HCT116 (cell line): ENCODE results near the gene C4orf46. TPM values are rescaled to one million over a fixed set of nuclear protein-coding genes. Genes with fewer than 3 reads are reported as not detected.

Experiments used
- ATAC-seq: fragments of 200-7000 bp; cut with Tn5 transposase; 2 replicates; pipeline ENCODE4 v1.9.1; 2020; ENCODE audit warnings: mild to moderate bottlenecking, moderate library complexity
- BruUV-seq: library from RNA; stranded (reverse); fragments of 400-500 nt; replicated peaks from 2 replicates; lab custom pipeline; 2021; lab: Mats Ljungman, UMichigan
- CTCF ChIA-PET: fragments of 300-600 bp; sonication (Branson Sonifier 250); formaldehyde crosslinking; loops from one replicate; lab custom pipeline; 2021; ENCODE audit warnings: antibody characterized with exemption; lab: Charles Lee
- POLR2A ChIA-PET: fragments of 300-600, 350-600 bp; sonication (Branson Sonifier 250); formaldehyde crosslinking; loops from one replicate; lab custom pipeline; 2021; ENCODE audit warnings: antibody characterized with exemption; lab: Charles Lee
- RAD21 ChIA-PET, 2 experiments: fragments of 300-600 bp; sonication (Branson Sonifier 250); formaldehyde crosslinking; loops; one replicate each; lab custom pipeline; 2023; ENCODE audit warnings: low total read pairs in 2 of 2; ENCODE audit not compliant: uncharacterized antibody in 2 of 2, unreplicated experiment in 2 of 2, low non-redundant PET in 1 of 2; lab: Charles Lee
- DNase-seq: peaks from one replicate; pipeline ENCODE4 v3.0.0-alpha.2; 2010; ENCODE audit warnings: low read depth, low spot score
- H2AFZ ChIP-seq: fragments of 200-600 bp; shearing (Covaris generic), sonication (generic); 2 replicates; pipeline ENCODE4 v1.6.1; 2017; ENCODE audit warnings: low read depth, mixed run types, mixed read lengths, antibody characterized with exemption, low read length; ENCODE audit not compliant: poor library complexity, severe bottlenecking
- H3K27ac ChIP-seq: 2 replicates; pipeline ENCODE4 v1.5.1; 2012; ENCODE audit warnings: low read depth, low read length
- H3K27me3 ChIP-seq: fragments of 200-600 bp; sonication (generic); 2 replicates; pipeline ENCODE4 v1.6.1; 2016; ENCODE audit warnings: mixed run types, low read length, mixed read lengths; ENCODE audit not compliant: insufficient read depth
- H3K36me3 ChIP-seq, 2 experiments: fragments of 200-500 bp in 1 of 2; fragments of 200-600 bp in 1 of 2; sonication (Bioruptor generic) in 1 of 2; sonication (generic) in 1 of 2; 2 replicates each; pipeline versions ENCODE4 v1.5.1 to v1.6.1; 2014 to 2016; ENCODE audit warnings: low read length in 2 of 2, inconsistent platforms in 1 of 2, mixed read lengths in 1 of 2, mixed run types in 1 of 2; ENCODE audit not compliant: insufficient read depth in 2 of 2, control insufficient read depth in 1 of 2
- H3K4me1 ChIP-seq, 2 experiments: fragments of 200-600 bp in 1 of 2; sonication (generic) in 1 of 2; 2 replicates each; pipeline versions ENCODE4 v1.5.1 to v1.6.1; 2012 to 2017; ENCODE audit warnings: low read length in 2 of 2, inconsistent platforms in 1 of 2, mild to moderate bottlenecking in 1 of 2, mixed read lengths in 1 of 2, mixed run types in 1 of 2, moderate library complexity in 1 of 2; ENCODE audit not compliant: insufficient read depth in 2 of 2, control insufficient read depth in 1 of 2
- H3K4me2 ChIP-seq: fragments of 200-600 bp; sonication (generic); 2 replicates; pipeline ENCODE4 v1.6.1; 2017; ENCODE audit warnings: mixed run types, low read length, mixed read lengths
- H3K4me3 ChIP-seq, 2 experiments: fragments of 200-600 bp in 1 of 2; sonication (generic) in 1 of 2; replicated peaks in 1 of 2; 2 replicates each; pipeline ENCODE4 v1.5.1; 2011 to 2016; ENCODE audit warnings: low read length in 2 of 2, control low read depth in 1 of 2, low read depth in 1 of 2, mild to moderate bottlenecking in 1 of 2, mixed read lengths in 1 of 2, mixed run types in 1 of 2
- H3K79me2 ChIP-seq: fragments of 200-600 bp; sonication (generic); 2 replicates; pipeline ENCODE4 v1.6.1; 2017; ENCODE audit warnings: mild to moderate bottlenecking, mixed run types, low read length, moderate library complexity, mixed read lengths; ENCODE audit not compliant: insufficient read depth
- H3K9ac ChIP-seq: fragments of 200-600 bp; sonication (generic); 2 replicates; pipeline ENCODE4 v1.6.1; 2016; ENCODE audit warnings: low read length, mixed read lengths
- H3K9me2 ChIP-seq: fragments of 200-600 bp; sonication (generic), shearing (Covaris generic); 2 replicates; pipeline ENCODE4 v1.6.1; 2017; ENCODE audit warnings: mixed run types, mild to moderate bottlenecking, moderate library complexity; ENCODE audit not compliant: insufficient read depth
- H3K9me3 ChIP-seq, 2 experiments: fragments of 200-500 bp in 1 of 2; fragments of 200-600 bp in 1 of 2; sonication (Bioruptor generic) in 1 of 2; sonication (generic) in 1 of 2; 2 replicates each; pipeline ENCODE4 v1.6.1; 2014 to 2017; ENCODE audit warnings: low read length in 2 of 2, mixed read lengths in 2 of 2, inconsistent platforms in 1 of 2, low read depth in 1 of 2, mild to moderate bottlenecking in 1 of 2, mixed run types in 1 of 2, moderate library complexity in 1 of 2; ENCODE audit not compliant: control insufficient read depth in 1 of 2, insufficient read depth in 1 of 2
- H4K20me1 ChIP-seq: fragments of 200-600 bp; sonication (generic), shearing (Covaris generic); 2 replicates; pipeline ENCODE4 v1.6.1; 2017; ENCODE audit warnings: mixed run types, mild to moderate bottlenecking, moderate library complexity; ENCODE audit not compliant: insufficient read depth
- ATF3 ChIP-seq: IDR thresholded peaks from 2 replicates; pipeline ENCODE4 v1.6.1; 2012
- CEBPB ChIP-seq: IDR thresholded peaks from 2 replicates; pipeline ENCODE4 v1.6.1; 2012; ENCODE audit warnings: low read depth
- EGR1 ChIP-seq: IDR thresholded peaks from 2 replicates; pipeline ENCODE4 v1.6.1; 2012; ENCODE audit warnings: low read depth
- EZH2 ChIP-seq: fragments of 200-600 bp; sonication (generic); IDR thresholded peaks from 2 replicates; pipeline ENCODE4 v1.6.1; 2017; ENCODE audit warnings: antibody characterized with exemption, mixed run types
- EZH2phosphoT487 ChIP-seq: fragments of 200-600 bp; IDR thresholded peaks from 2 replicates; pipeline ENCODE4 v1.6.1; 2018; ENCODE audit warnings: antibody characterized with exemption, borderline replicate concordance
- FOSL1 ChIP-seq: IDR thresholded peaks from 2 replicates; pipeline ENCODE4 v1.6.1; 2012; ENCODE audit warnings: low read depth
- POLR2AphosphoS5 ChIP-seq: IDR thresholded peaks from 2 replicates; pipeline ENCODE4 v1.6.1; 2011; ENCODE audit warnings: mild to moderate bottlenecking, low read depth, low read length, moderate library complexity
- RAD21 ChIP-seq: IDR thresholded peaks from 2 replicates; pipeline ENCODE4 v1.6.1; 2012; ENCODE audit warnings: low read depth, mild to moderate bottlenecking
- REST ChIP-seq: IDR thresholded peaks from 2 replicates; pipeline ENCODE4 v1.6.1; 2012; ENCODE audit warnings: low read depth
- SIN3A ChIP-seq: IDR thresholded peaks from 2 replicates; pipeline ENCODE4 v1.6.1; 2012; ENCODE audit warnings: low read depth
- YY1 ChIP-seq: IDR thresholded peaks from 2 replicates; pipeline ENCODE4 v1.6.1; 2011; ENCODE audit warnings: low read length, low read depth, moderate library complexity, mild to moderate bottlenecking; ENCODE audit not compliant: insufficient replicate concordance; ENCODE audit errors: extremely low read depth
- ZBTB33 ChIP-seq: IDR thresholded peaks from 2 replicates; pipeline ENCODE4 v1.6.1; 2011; ENCODE audit warnings: mild to moderate bottlenecking, low read length, moderate library complexity; ENCODE audit not compliant: insufficient replicate concordance; ENCODE audit errors: extremely low read depth
- ZFX ChIP-seq: fragments of 450-650 bp; IDR thresholded peaks from 2 replicates; pipeline ENCODE4 v1.6.1; 2017
- intact Hi-C: fragments of 100-400 bp; cut with micrococcal nuclease; formaldehyde crosslinking; loops from 2 replicates; pipeline ENCODE4 v1.10.0; 2022
- total RNA-seq: library from RNA; stranded (reverse); gene quantifications from one replicate; pipeline ENCODE4 v1.2.1, GENCODE V29; 2021; ENCODE audit not compliant: unreplicated experiment

The C4orf46 gene
- total RNA-seq, 1 experiment from 2014 or later = 16.3 TPM

GRCh38 chr4:158657291-158657690 is 14.4 kb downstream of the C4orf46 start:
- CTCF ChIA-PET = interaction anchor here (1.7 kb wide), 1 partner anchor 10 kb away, joined by 5 read pairs; no protein-coding TSS in a partner anchor
- no peak for ATAC-seq

GRCh38 chr4:158656439-158656838 is 15.2 kb downstream of the C4orf46 start:
- no peaks in the 10 kb centered on the region for H3K27me3 ChIP-seq
- POLR2A ChIA-PET = no interaction called here
- CTCF ChIA-PET = interaction anchor here (1.7 kb wide), 1 partner anchor 11 kb away, joined by 5 read pairs; no protein-coding TSS in a partner anchor
- TF ChIP-seq ATF3 (no peak), REST (no peak), EZH2 (no peak), SIN3A (no peak), FOSL1 (no peak), YY1 (no peak), EZH2phosphoT487 (no peak), EGR1 (no peak), CEBPB (no peak), ZFX (no peak), POLR2AphosphoS5 (no peak)

More at GRCh38 chr4:158657291-158657690, 14.4 kb downstream of the C4orf46 start:
- Histone ChIP-seq H3K4me3 (no peak overlapping the region), H3K9me3 (no peaks in the 10 kb centered on the region), H3K4me2 (no peak overlapping the region), H4K20me1 (no peaks in the 10 kb centered on the region), H3K79me2 (no peaks in the 10 kb centered on the region), H3K36me3 (no peaks in the 10 kb centered on the region), H3K9ac (no peak overlapping the region), H3K27ac (no peak overlapping the region), H3K9me2 (no peaks in the 10 kb centered on the region), H3K27me3 (no peaks in the 10 kb centered on the region), H3K4me1 (no peaks in the 10 kb centered on the region), H2AFZ (no peak overlapping the region)
- no peak for DNase-seq
- ChIA-PET POLR2A (no interaction called here), RAD21 (no interaction called here)
- TF ChIP-seq ZBTB33 (no peak), EZH2 (no peak), FOSL1 (no peak), EGR1 (no peak), RAD21 (no peak)
- intact Hi-C loops = no loop called here
- no TSS peak for BruUV-seq

More at GRCh38 chr4:158656439-158656838, 15.2 kb downstream of the C4orf46 start:
- Histone ChIP-seq H3K36me3 (no peaks in the 10 kb centered on the region), H3K4me1 (no peaks in the 10 kb centered on the region), H3K9me3 (no peaks in the 10 kb centered on the region), H3K27ac (no peak overlapping the region), H3K9me2 (no peaks in the 10 kb centered on the region), H3K79me2 (no peaks in the 10 kb centered on the region), H3K4me3 (no peak overlapping the region), H3K9ac (no peak overlapping the region), H4K20me1 (no peaks in the 10 kb centered on the region), H3K4me2 (no peak overlapping the region), H2AFZ (no peak overlapping the region)
- BruUV-seq = no TSS peak
- ATAC-seq (no peak), DNase-seq (no peak)
- RAD21 ChIA-PET = no interaction called here
- intact Hi-C loops = no loop called here
